ENCODE results near the gene CHST9. TPM values are rescaled to one million over a fixed set of nuclear protein-coding genes. Genes with fewer than 3 reads are reported as not detected.

CHST9 gene
- total RNA-seq, 1 experiment from 2014 or later = 19.2 TPM

- TF ChIP-seq, protein P1, sequence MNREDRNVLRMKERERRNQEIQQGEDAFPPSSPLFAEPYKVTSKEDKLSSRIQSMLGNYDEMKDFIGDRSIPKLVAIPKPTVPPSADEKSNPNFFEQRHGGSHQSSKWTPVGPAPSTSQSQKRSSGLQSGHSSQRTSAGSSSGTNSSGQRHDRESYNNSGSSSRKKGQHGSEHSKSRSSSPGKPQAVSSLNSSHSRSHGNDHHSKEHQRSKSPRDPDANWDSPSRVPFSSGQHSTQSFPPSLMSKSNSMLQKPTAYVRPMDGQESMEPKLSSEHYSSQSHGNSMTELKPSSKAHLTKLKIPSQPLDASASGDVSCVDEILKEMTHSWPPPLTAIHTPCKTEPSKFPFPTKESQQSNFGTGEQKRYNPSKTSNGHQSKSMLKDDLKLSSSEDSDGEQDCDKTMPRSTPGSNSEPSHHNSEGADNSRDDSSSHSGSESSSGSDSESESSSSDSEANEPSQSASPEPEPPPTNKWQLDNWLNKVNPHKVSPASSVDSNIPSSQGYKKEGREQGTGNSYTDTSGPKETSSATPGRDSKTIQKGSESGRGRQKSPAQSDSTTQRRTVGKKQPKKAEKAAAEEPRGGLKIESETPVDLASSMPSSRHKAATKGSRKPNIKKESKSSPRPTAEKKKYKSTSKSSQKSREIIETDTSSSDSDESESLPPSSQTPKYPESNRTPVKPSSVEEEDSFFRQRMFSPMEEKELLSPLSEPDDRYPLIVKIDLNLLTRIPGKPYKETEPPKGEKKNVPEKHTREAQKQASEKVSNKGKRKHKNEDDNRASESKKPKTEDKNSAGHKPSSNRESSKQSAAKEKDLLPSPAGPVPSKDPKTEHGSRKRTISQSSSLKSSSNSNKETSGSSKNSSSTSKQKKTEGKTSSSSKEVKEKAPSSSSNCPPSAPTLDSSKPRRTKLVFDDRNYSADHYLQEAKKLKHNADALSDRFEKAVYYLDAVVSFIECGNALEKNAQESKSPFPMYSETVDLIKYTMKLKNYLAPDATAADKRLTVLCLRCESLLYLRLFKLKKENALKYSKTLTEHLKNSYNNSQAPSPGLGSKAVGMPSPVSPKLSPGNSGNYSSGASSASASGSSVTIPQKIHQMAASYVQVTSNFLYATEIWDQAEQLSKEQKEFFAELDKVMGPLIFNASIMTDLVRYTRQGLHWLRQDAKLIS (CRISPR knock-in tag; IDR thresholded peaks at IDR 0.05; ENCODE audit: borderline replicate concordance) = no peak
- TF ChIP-seq, protein P2, sequence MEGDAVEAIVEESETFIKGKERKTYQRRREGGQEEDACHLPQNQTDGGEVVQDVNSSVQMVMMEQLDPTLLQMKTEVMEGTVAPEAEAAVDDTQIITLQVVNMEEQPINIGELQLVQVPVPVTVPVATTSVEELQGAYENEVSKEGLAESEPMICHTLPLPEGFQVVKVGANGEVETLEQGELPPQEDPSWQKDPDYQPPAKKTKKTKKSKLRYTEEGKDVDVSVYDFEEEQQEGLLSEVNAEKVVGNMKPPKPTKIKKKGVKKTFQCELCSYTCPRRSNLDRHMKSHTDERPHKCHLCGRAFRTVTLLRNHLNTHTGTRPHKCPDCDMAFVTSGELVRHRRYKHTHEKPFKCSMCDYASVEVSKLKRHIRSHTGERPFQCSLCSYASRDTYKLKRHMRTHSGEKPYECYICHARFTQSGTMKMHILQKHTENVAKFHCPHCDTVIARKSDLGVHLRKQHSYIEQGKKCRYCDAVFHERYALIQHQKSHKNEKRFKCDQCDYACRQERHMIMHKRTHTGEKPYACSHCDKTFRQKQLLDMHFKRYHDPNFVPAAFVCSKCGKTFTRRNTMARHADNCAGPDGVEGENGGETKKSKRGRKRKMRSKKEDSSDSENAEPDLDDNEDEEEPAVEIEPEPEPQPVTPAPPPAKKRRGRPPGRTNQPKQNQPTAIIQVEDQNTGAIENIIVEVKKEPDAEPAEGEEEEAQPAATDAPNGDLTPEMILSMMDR (IDR thresholded peaks at IDR 0.05) = no peak
- TF ChIP-seq GTF2I (CRISPR knock-in tag; conservative IDR thresholded peaks at IDR 0.05) (no peak), FOXK1 (CRISPR knock-in tag; IDR thresholded peaks at IDR 0.05) (no peak), ZNF121 (CRISPR knock-in tag; IDR thresholded peaks at IDR 0.05) (no peak)
Observed at GRCh38 chr18:27211569-27211968, 26.5 kb upstream of the CHST9 start (continued).

DNA sequence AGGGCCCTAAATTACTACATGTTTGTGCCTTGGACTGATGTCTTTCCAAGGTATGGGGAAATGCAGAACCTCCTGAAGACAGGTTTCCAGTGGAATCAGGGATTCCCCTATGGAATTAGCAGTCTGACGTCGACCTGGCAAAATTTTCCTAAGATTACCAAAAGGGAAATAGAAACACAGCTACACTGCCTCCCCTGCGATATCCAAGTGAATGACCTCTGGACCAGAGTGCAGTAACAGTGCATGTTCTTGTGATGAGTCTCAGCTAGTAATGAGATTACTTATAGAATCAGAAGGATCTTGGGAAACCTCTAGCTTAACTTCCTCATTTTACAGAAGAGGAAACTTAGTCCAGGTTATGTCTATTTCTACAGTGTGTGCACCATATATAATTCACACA lies 21.3 kb upstream of the CHST9 start:
- H3K36me3 Mint-ChIP-seq = no peaks in the 10 kb centered on the region
- H3K27ac Mint-ChIP-seq = no peak overlapping the region
- TF ChIP-seq NR2C2 (CRISPR knock-in tag; IDR thresholded peaks at IDR 0.05) = no peak
- TF ChIP-seq, protein P3, sequence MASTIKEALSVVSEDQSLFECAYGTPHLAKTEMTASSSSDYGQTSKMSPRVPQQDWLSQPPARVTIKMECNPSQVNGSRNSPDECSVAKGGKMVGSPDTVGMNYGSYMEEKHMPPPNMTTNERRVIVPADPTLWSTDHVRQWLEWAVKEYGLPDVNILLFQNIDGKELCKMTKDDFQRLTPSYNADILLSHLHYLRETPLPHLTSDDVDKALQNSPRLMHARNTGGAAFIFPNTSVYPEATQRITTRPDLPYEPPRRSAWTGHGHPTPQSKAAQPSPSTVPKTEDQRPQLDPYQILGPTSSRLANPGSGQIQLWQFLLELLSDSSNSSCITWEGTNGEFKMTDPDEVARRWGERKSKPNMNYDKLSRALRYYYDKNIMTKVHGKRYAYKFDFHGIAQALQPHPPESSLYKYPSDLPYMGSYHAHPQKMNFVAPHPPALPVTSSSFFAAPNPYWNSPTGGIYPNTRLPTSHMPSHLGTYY (CRISPR knock-in tag; IDR thresholded peaks at IDR 0.05) = no peak
- no peak for TF ChIP-seq RORB (CRISPR knock-in tag; IDR thresholded peaks at IDR 0.05)
- TF ChIP-seq CBFB (CRISPR knock-in tag; IDR thresholded peaks at IDR 0.05; ENCODE audit: low read depth) = no peak
- TF ChIP-seq NFYB (CRISPR knock-in tag; conservative IDR thresholded peaks at IDR 0.05; ENCODE audit: low read depth) = no peak
- TF ChIP-seq, protein P4, sequence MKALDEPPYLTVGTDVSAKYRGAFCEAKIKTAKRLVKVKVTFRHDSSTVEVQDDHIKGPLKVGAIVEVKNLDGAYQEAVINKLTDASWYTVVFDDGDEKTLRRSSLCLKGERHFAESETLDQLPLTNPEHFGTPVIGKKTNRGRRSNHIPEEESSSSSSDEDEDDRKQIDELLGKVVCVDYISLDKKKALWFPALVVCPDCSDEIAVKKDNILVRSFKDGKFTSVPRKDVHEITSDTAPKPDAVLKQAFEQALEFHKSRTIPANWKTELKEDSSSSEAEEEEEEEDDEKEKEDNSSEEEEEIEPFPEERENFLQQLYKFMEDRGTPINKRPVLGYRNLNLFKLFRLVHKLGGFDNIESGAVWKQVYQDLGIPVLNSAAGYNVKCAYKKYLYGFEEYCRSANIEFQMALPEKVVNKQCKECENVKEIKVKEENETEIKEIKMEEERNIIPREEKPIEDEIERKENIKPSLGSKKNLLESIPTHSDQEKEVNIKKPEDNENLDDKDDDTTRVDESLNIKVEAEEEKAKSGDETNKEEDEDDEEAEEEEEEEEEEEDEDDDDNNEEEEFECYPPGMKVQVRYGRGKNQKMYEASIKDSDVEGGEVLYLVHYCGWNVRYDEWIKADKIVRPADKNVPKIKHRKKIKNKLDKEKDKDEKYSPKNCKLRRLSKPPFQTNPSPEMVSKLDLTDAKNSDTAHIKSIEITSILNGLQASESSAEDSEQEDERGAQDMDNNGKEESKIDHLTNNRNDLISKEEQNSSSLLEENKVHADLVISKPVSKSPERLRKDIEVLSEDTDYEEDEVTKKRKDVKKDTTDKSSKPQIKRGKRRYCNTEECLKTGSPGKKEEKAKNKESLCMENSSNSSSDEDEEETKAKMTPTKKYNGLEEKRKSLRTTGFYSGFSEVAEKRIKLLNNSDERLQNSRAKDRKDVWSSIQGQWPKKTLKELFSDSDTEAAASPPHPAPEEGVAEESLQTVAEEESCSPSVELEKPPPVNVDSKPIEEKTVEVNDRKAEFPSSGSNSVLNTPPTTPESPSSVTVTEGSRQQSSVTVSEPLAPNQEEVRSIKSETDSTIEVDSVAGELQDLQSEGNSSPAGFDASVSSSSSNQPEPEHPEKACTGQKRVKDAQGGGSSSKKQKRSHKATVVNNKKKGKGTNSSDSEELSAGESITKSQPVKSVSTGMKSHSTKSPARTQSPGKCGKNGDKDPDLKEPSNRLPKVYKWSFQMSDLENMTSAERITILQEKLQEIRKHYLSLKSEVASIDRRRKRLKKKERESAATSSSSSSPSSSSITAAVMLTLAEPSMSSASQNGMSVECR (CRISPR knock-in tag; IDR thresholded peaks at IDR 0.05; ENCODE audit: borderline replicate concordance) = no peak
- TF ChIP-seq OVOL2 (CRISPR knock-in tag; IDR thresholded peaks at IDR 0.05; ENCODE audit: borderline replicate concordance) = no peak
- TF ChIP-seq NFE2L1 (CRISPR knock-in tag; IDR thresholded peaks at IDR 0.05) = no peak
- TF ChIP-seq JAZF1 (CRISPR knock-in tag; IDR thresholded peaks at IDR 0.05) = no peak
- no peak for TF ChIP-seq ZNF317 (CRISPR knock-in tag; IDR thresholded peaks at IDR 0.05; ENCODE audit: borderline replicate concordance, low read depth)
- no peak for TF ChIP-seq TP53 (CRISPR knock-in tag; IDR thresholded peaks at IDR 0.05)
- no peak for TF ChIP-seq SMAD3 (CRISPR knock-in tag; IDR thresholded peaks at IDR 0.05; ENCODE audit: borderline replicate concordance)
- no peak for TF ChIP-seq ZBTB43 (CRISPR knock-in tag; IDR thresholded peaks at IDR 0.05)
- no peak for TF ChIP-seq MXD4 (CRISPR knock-in tag; IDR thresholded peaks at IDR 0.05; ENCODE audit: borderline replicate concordance)
- H3K4me3 Mint-ChIP-seq = no peak overlapping the region
- no peak for DNase-seq (ENCODE audit: low spot score)
- ChIA-PET CTCF (no interaction called here), POLR2A (interaction anchor here (0.6 kb wide), 1 partner anchor 11 kb away, joined by 6 read pairs; no protein-coding TSS in a partner anchor)
- H3K27me3 Mint-ChIP-seq (ENCODE audit: low read depth) = no peaks in the 10 kb centered on the region; the same call in 1 of the 2 replicates
- ATAC-seq = no peak
- peaks cover 9% of the 10 kb centered on the region for H3K4me1 Mint-ChIP-seq
- no peaks in the 10 kb centered on the region for H3K9me3 Mint-ChIP-seq

Measured in WTC11 (cell line).